GM12878 (cell line): ENCODE data around the gene HCFC1. TPM values are rescaled to one million over a fixed set of nuclear protein-coding genes. Genes with fewer than 3 reads are reported as not detected.

Experiments used
- ATF7 ChIP-seq: fragments of 450-650 bp; IDR thresholded peaks from 2 replicates; pipeline ENCODE4 v1.6.1; 2016; ENCODE audit warnings: low read depth, mild to moderate bottlenecking
- CUX1 ChIP-seq: IDR thresholded peaks from 2 replicates; pipeline ENCODE4 v1.6.1; 2012; ENCODE audit warnings: improper control_type of control experiment, low read depth, low read length; ENCODE audit not compliant: insufficient replicate concordance
- IRF3 ChIP-seq: fragments of 450-650 bp; IDR thresholded peaks from 2 replicates; pipeline ENCODE4 v1.6.1; 2014; ENCODE audit warnings: mild to moderate bottlenecking
- NFYB ChIP-seq: IDR thresholded peaks from 2 replicates; pipeline ENCODE4 v1.6.1; 2011; ENCODE audit warnings: low read depth, mild to moderate bottlenecking, low read length, improper control_type of control experiment, moderate library complexity; ENCODE audit not compliant: insufficient read depth
- NR2F1 ChIP-seq: fragments of 450-650 bp; conservative IDR thresholded peaks from 2 replicates; pipeline ENCODE4 v1.6.1; 2017; ENCODE audit warnings: mild to moderate bottlenecking
- RB1 ChIP-seq: fragments of 450-650 bp; formaldehyde crosslinking; IDR thresholded peaks from 2 replicates; pipeline ENCODE4 v1.6.1; 2017; ENCODE audit warnings: mild to moderate bottlenecking, borderline replicate concordance
- SUPT20H ChIP-seq: IDR thresholded peaks from 2 replicates; pipeline ENCODE4 v1.6.1; 2011; ENCODE audit warnings: low read depth, mild to moderate bottlenecking, low read length, moderate library complexity, borderline replicate concordance; ENCODE audit not compliant: control insufficient read depth
- TCF3 ChIP-seq: IDR thresholded peaks from 2 replicates; pipeline ENCODE4 v1.6.1; 2012; ENCODE audit warnings: low read depth, mild to moderate bottlenecking, low read length, borderline replicate concordance; ENCODE audit not compliant: insufficient read depth
- YY1 ChIP-seq: IDR thresholded peaks from 2 replicates; pipeline ENCODE4 v1.6.1; 2011; ENCODE audit warnings: low read depth, mild to moderate bottlenecking, low read length
- ZBTB11 ChIP-seq: fragments of 450-650 bp; formaldehyde crosslinking; IDR thresholded peaks from 2 replicates; pipeline ENCODE4 v1.5.0; 2022; ENCODE audit warnings: mild to moderate bottlenecking, missing genetic modification characterization
- ZBTB40 ChIP-seq: fragments of 450-650 bp; IDR thresholded peaks from 2 replicates; pipeline ENCODE4 v1.6.1; 2016; ENCODE audit warnings: mild to moderate bottlenecking, moderate library complexity, borderline replicate concordance
- ZNF274 ChIP-seq: IDR thresholded peaks from one replicate; pipeline ENCODE4 v1.8.0; 2011; ENCODE audit not compliant: insufficient read length, insufficient read depth
- polyA plus RNA-seq, 11 experiments: library from polyadenylated mRNA; depleted of rRNA in 4 of 11; unstranded in 6 of 11; stranded (reverse) in 5 of 11; fragments of >200 nt; fragmentation: Nextera tagmentation in 4 of 11; fragmentation: Illumina TruSeq in 1 of 11; extraction: Ambion mirVana in 4 of 11; extraction: Trizol in 1 of 11; gene quantifications; 1 replicate in 1 of 11; 2 replicates in 10 of 11; pipeline versions ENCODE4 v1.2.1 to v1.2.3, GENCODE V29; 2011 to 2016; ENCODE audit warnings: inconsistent platforms in 2 of 11, missing spikeins in 2 of 11, low read depth in 1 of 11
- total RNA-seq, 4 experiments: library from RNA; depleted of rRNA in 3 of 4; stranded (reverse); fragments of >200 nt in 3 of 4; fragmentation: Illumina TruSeq in 1 of 4; extraction: Trizol in 1 of 4; gene quantifications; 2 replicates each; pipeline versions ENCODE4 v1.2.1 to v1.2.3, GENCODE V29; 2013 to 2021

Gene HCFC1
- total and polyA plus RNA-seq, 10 of the 15 experiments (the other 5 are each of a cell fraction or from before 2014, with no cell fraction given), result 3.9 to 92.7 (median 23.5) TPM

GRCh38 chrX:153971450-153972367 lies at the start of gene HCFC1 (continued):
- TF ChIP-seq ZBTB11 (CRISPR knock-in tag), result no peak
- TF ChIP-seq ZBTB40, result no peak
- no peak for TF ChIP-seq SUPT20H
- TF ChIP-seq ZNF274, result no peak
- TF ChIP-seq CUX1, result no peak
- no peak for TF ChIP-seq IRF3
- TF ChIP-seq TCF3, result 0 out of 2 replicates have a peak, but pooled peaks have one; percentile 12
- peak; percentile 27; the same call in 1 of the 2 replicates for TF ChIP-seq NR2F1
- no peak for TF ChIP-seq NFYB
- TF ChIP-seq YY1, result peak; percentile 93
- peak; percentile 96 for TF ChIP-seq ATF7
- peak; percentile 36; the same call in 1 of the 2 replicates for TF ChIP-seq RB1
